Measurements from ENCODE around the gene ARHGEF26. TPM values are rescaled to one million over a fixed set of nuclear protein-coding genes. Genes with fewer than 3 reads are reported as not detected.
A peak's percentile ranks its signal among the peaks of the same experiment; 100 is the strongest.

The ARHGEF26 gene
- total RNA-seq, 2 experiments from 2014 or later: 0.14 to 0.16 TPM

DNA sequence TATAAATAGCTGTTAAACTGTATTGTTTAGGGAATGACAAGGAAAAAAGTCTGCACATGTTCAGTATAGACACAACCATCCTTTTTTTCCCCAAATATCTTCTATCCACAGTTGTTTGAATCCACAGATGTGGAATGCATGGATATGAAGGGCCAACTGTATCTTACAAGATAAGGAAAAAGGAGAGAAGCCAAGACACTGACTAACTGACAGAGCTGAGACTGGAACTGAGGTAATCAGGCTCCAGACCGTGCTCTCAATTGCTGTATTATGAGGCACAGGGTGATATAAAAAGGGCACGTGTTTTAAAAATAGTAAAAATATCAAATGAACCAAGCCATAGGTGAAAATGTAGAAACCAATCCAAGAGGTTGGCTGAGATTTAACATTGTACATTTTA lies 154.1 kb downstream of the ARHGEF26 start:
- ATAC-seq (no peak), DNase-seq (no peak)
- ChIA-PET CTCF (no interaction called here), POLR2A (no interaction called here)
- no peaks in the 10 kb centered on the region for H3K9me3 Mint-ChIP-seq (ENCODE audit: low read depth)
- H3K27ac Mint-ChIP-seq: no peak overlapping the region
- H3K36me3 Mint-ChIP-seq (ENCODE audit: low read depth): peaks cover 61% of the 10 kb centered on the region
- H3K4me3 Mint-ChIP-seq: no peak overlapping the region
- no peaks in the 10 kb centered on the region for H3K27me3 Mint-ChIP-seq
- intact Hi-C loops (cut with DNase I, micrococcal nuclease): no loop called here
- H3K4me1 Mint-ChIP-seq: no peaks in the 10 kb centered on the region

DNA sequence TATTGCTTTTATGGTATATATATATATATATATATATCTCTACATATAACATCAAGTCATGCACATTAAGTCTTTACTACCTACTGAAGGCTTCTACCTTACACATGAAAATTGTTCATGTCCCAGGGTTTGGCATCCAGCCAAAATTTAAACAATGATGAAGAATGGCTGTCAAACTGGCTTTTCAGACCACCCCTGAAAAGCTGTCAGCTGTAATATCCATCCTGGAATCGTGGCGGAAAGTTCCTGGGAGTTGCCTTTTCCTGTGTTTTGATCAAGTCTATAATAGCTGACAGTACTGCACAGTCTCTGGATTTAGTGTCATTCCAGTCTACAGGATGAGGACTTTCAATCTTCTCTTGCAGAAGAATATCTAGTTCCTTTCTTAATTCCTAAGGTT lies 154.8 kb downstream of the ARHGEF26 start:
- H3K4me1 Mint-ChIP-seq: no peaks in the 10 kb centered on the region
- ChIA-PET CTCF (no interaction called here), POLR2A (no interaction called here)
- H3K27me3 Mint-ChIP-seq: no peaks in the 10 kb centered on the region
- intact Hi-C loops (cut with DNase I, micrococcal nuclease): no loop called here
- DNase-seq (no peak), ATAC-seq (no peak)
- H3K4me3 Mint-ChIP-seq: no peak overlapping the region
- peaks cover 63% of the 10 kb centered on the region for H3K36me3 Mint-ChIP-seq (ENCODE audit: low read depth)
- H3K27ac Mint-ChIP-seq: no peak overlapping the region
- no peaks in the 10 kb centered on the region for H3K9me3 Mint-ChIP-seq (ENCODE audit: low read depth)

DNA sequence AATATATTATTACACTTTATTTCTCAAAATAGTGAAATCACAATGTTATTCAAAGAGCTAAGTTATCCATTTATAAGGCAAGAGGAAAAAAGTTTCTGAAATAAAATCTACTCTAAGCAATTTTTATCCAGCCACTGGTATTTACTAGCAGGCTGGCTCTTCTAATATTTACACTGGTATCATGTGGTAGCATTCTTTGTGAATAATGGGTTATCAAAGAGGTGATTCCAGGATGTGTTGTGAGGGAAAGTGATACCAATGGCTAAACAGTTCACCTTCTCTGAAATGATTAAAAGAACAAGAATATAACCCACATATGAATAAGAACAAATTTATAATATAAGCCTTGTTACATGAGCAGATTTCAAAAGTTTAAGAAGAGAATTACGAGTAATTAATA lies 159.0 kb downstream of the ARHGEF26 start:
- no peak overlapping the region for H3K4me3 Mint-ChIP-seq
- ATAC-seq: no peak
- ChIA-PET POLR2A (no interaction called here), CTCF (interaction anchor here (0.5 to 1.3 kb wide), 3 partner anchors 12 to 1237 kb away, joined by 3 to 4 read pairs (median 3); no protein-coding TSS in a partner anchor)
- intact Hi-C loops (cut with DNase I, micrococcal nuclease): loop anchor here in 1 of 2 experiments (10.0 kb wide), 1 partner anchor 1635 kb away; no protein-coding TSS in a partner anchor
- H3K9me3 Mint-ChIP-seq (ENCODE audit: low read depth): no peaks in the 10 kb centered on the region
- H3K27me3 Mint-ChIP-seq: no peaks in the 10 kb centered on the region
- H3K27ac Mint-ChIP-seq: no peak overlapping the region
- no peaks in the 10 kb centered on the region for H3K4me1 Mint-ChIP-seq
- H3K36me3 Mint-ChIP-seq (ENCODE audit: low read depth): peaks cover 63% of the 10 kb centered on the region
- DNase-seq: no peak

DNA sequence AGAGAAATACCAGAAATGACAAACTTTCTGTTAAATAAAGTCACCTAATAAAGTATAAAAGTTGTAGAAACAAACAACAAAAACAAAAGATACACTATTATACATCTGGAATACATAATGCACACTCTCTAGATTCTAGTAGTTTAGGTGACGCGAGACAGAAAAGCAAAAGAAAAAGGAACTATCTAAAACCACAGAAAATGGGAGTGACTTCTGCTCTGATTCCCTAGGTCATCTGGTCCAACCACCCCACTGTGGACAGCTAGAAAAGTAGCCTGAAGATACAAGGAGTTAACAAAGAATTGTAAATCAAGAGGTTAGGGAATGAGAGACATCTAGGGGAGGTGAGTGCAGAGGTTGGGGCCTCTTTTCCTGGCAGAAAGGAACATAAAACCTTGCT lies 164.0 kb downstream of the ARHGEF26 start:
- no peaks in the 10 kb centered on the region for H3K4me1 Mint-ChIP-seq
- intact Hi-C loops (cut with DNase I, micrococcal nuclease): loop anchor here in 1 of 2 experiments (10.0 kb wide), 1 partner anchor 1630 kb away; no protein-coding TSS in a partner anchor
- H3K36me3 Mint-ChIP-seq (ENCODE audit: low read depth): peaks cover 49% of the 10 kb centered on the region
- H3K27me3 Mint-ChIP-seq: no peaks in the 10 kb centered on the region
- peak overlapping the region; percentile 47 for H3K27ac Mint-ChIP-seq
- H3K9me3 Mint-ChIP-seq (ENCODE audit: low read depth): no peaks in the 10 kb centered on the region
- ChIA-PET POLR2A (interaction anchor here (0.7 kb wide), 1 partner anchor 1527 kb away, joined by 8 read pairs; no protein-coding TSS in a partner anchor), CTCF (interaction anchor here (0.7 kb wide), 1 partner anchor 693 kb away, joined by 3 read pairs; no protein-coding TSS in a partner anchor)
- no peak overlapping the region for H3K4me3 Mint-ChIP-seq
- DNase-seq: no peak
- ATAC-seq: no peak

DNA sequence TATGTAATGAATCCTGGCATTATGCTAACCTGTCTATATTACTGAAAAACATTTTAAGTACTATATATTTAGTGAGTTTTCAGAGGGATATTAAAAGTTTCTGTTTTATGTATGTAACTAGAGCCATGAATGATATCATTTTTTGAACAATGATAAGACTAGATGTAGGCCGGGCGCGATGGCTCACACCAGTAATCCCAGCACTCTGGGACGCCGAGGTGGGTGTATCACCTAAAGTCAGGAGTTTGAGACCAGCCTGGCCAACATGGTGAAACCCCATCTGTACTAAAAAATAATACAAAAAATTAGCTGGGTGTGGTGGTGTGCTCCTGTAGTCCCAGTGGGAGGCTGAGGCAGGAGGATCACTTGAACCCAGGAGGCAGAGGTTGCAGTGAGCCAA lies 169.0 kb downstream of the ARHGEF26 start:
- ATAC-seq (no peak), DNase-seq (no peak)
- no peaks in the 10 kb centered on the region for H3K27me3 Mint-ChIP-seq
- POLR2A ChIA-PET: no interaction called here
- intact Hi-C loops (cut with DNase I, micrococcal nuclease): no loop called here
- peaks cover 44% of the 10 kb centered on the region for H3K36me3 Mint-ChIP-seq (ENCODE audit: low read depth)
- CTCF ChIA-PET: no interaction called here
- no peak overlapping the region for H3K27ac Mint-ChIP-seq
- no peaks in the 10 kb centered on the region for H3K4me1 Mint-ChIP-seq
- no peak overlapping the region for H3K4me3 Mint-ChIP-seq
- no peaks in the 10 kb centered on the region for H3K9me3 Mint-ChIP-seq (ENCODE audit: low read depth)

DNA sequence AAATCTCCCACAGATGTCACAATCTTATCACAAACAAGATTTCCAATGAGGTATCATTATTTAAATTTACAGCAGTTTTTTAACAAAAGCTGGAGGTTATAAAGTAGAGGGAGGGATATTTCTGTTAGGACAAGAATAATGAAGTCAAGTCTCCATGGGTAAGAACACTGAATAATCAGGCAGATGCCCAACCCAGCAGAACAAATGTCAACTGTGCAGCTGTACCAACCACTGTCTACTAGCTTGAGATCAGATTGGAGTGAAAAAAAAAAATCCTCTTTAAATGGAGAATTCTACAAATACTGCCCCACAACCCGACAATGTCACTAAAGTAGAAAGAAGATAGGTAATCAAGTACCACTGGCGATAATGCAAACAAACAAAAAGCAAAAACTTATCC lies 172.8 kb downstream of the ARHGEF26 start:
- ChIA-PET CTCF (no interaction called here), POLR2A (no interaction called here)
- Mint-ChIP-seq H3K27me3 (no peaks in the 10 kb centered on the region), H3K27ac (no peak overlapping the region), H3K4me1 (no peaks in the 10 kb centered on the region), H3K36me3 (ENCODE audit: low read depth) (peaks cover 44% of the 10 kb centered on the region), H3K9me3 (ENCODE audit: low read depth) (no peaks in the 10 kb centered on the region), H3K4me3 (no peak overlapping the region)
- DNase-seq (no peak), ATAC-seq (no peak)
- intact Hi-C loops (cut with DNase I, micrococcal nuclease): no loop called here

DNA sequence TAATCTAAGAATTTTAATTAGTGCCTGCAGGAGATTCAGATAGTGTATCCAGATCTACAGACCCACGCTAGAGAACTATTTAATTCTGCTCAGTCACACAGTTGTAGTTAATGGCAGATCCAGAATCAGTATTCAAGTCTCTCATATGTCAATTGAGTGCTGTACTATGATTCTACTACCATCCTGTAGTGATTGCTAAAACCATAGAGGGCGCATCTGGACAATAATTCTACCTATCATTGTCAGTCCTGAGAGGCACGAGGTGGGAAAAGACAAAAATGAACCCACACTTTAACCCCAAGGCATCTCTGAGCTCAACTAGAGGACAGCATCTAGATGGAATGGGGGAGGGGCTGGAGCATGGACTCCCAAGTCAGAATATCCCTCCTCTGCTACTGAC lies 180.4 kb downstream of the ARHGEF26 start:
- no peaks in the 10 kb centered on the region for H3K9me3 Mint-ChIP-seq (ENCODE audit: low read depth)
- intact Hi-C loops (cut with DNase I, micrococcal nuclease): no loop called here
- H3K4me1 Mint-ChIP-seq: no peaks in the 10 kb centered on the region
- peaks cover 52% of the 10 kb centered on the region for H3K36me3 Mint-ChIP-seq (ENCODE audit: low read depth)
- CTCF ChIA-PET: interaction anchor here (1.8 kb wide), 1 partner anchor 13 kb away, joined by 11 read pairs; no protein-coding TSS in a partner anchor
- no peak overlapping the region for H3K27ac Mint-ChIP-seq
- ATAC-seq (no peak), DNase-seq (no peak)
- H3K4me3 Mint-ChIP-seq: no peak overlapping the region
- POLR2A ChIA-PET: no interaction called here
- H3K27me3 Mint-ChIP-seq: no peaks in the 10 kb centered on the region

DNA sequence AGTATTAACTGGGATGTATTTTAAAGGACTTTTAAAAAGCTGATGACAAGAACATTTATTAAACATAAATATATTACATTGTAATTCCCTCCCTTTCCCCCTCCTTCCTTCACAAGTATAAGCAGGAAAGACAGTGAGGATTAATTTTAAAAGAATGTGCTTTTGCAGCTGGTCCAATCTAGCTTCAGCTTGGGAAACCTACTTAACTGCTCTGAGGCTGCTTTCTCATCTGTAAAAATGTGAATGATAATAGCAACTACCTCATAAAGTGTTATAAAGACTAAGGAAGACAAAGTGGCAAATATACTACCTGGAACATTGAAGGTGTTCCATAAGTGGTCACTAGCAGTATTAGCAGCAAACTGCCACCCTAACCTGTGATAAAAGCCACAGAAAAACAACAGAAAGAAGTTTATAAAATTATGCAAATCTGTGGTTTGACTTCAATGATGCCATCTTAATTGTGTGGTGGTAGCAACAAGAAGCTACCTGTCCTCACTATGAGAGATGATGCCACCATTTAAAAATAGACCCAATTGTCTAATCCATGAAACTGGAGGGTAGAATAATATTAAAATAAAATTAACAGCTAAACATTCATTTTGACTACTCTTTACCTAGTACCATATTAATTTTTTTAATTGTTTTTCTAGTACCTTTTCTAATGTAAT lies 183.1 kb downstream of the ARHGEF26 start:
- H3K27me3 Mint-ChIP-seq: no peaks in the 10 kb centered on the region
- H3K4me3 Mint-ChIP-seq: no peak overlapping the region
- intact Hi-C loops (cut with DNase I, micrococcal nuclease): no loop called here
- H3K9me3 Mint-ChIP-seq (ENCODE audit: low read depth): no peaks in the 10 kb centered on the region
- peaks cover 14% of the 10 kb centered on the region for H3K4me1 Mint-ChIP-seq
- peaks cover 56% of the 10 kb centered on the region for H3K36me3 Mint-ChIP-seq (ENCODE audit: low read depth)
- POLR2A ChIA-PET: no interaction called here
- no peak for ATAC-seq
- H3K27ac Mint-ChIP-seq: no peak overlapping the region
- DNase-seq: no peak
- CTCF ChIA-PET: interaction anchor here (0.6 to 1.5 kb wide), 2 partner anchors 9 to 396 kb away, joined by 3 to 4 read pairs; no protein-coding TSS in a partner anchor

DNA sequence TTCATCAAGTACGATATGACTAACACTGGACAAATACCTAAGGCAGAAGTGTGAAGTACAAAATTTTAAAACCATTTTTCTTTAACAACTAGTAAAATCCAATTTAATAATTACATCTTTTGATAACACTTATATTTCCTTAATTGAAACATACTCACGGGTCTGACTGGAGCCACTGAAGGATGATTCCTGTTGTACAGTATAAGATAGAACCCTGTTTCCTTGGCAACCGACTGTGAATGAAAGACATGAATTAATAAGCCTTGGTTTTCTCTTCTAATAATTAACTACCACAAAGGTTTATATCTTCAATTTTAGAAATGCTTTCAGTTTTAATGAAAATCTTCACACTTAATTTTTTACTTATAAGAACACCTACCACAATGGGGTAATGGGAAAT lies 183.7 kb downstream of the ARHGEF26 start:
- ATAC-seq (no peak), DNase-seq (no peak)
- Mint-ChIP-seq H3K27me3 (no peaks in the 10 kb centered on the region), H3K4me1 (peaks cover 16% of the 10 kb centered on the region), H3K27ac (no peak overlapping the region), H3K36me3 (ENCODE audit: low read depth) (peaks cover 58% of the 10 kb centered on the region), H3K4me3 (no peak overlapping the region), H3K9me3 (ENCODE audit: low read depth) (no peaks in the 10 kb centered on the region)
- POLR2A ChIA-PET: no interaction called here
- intact Hi-C loops (cut with DNase I, micrococcal nuclease): no loop called here
- CTCF ChIA-PET: interaction anchor here (0.6 to 1.5 kb wide), 2 partner anchors 9 to 396 kb away, joined by 3 to 4 read pairs; no protein-coding TSS in a partner anchor

DNA sequence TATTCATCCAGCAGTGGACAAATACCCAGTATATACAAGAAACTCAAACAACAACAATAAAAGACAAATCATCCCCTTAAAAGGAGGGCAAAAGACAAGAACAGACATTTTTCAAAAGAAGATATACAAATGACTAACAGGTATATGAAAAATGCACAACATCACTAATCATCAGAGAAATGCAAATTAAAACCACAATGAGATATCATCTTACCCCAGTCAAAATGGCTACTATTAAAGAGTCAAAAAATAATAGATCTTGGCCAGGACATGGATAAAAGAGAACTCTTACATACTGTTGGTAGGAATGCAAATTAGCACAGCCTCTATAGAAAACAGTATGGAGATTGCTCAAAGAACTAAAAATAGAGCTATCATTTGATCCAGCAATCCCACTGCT lies 186.2 kb downstream of the ARHGEF26 start:
- Mint-ChIP-seq H3K36me3 (ENCODE audit: low read depth) (peaks cover 48% of the 10 kb centered on the region), H3K4me1 (peaks cover 16% of the 10 kb centered on the region), H3K9me3 (ENCODE audit: low read depth) (no peaks in the 10 kb centered on the region), H3K27me3 (no peaks in the 10 kb centered on the region), H3K27ac (peak overlapping the region; percentile 51), H3K4me3 (no peak overlapping the region)
- no peak for DNase-seq
- ChIA-PET POLR2A (no interaction called here), CTCF (interaction anchor here (0.6 kb wide), 1 partner anchor 297 kb away, joined by 3 read pairs; no protein-coding TSS in a partner anchor)
- ATAC-seq: peak; percentile 19
- intact Hi-C loops (cut with DNase I, micrococcal nuclease): no loop called here
